Ovary (tissue), 3 donors: Measurements from ENCODE around the gene CACNA2D3.

Source experiments
- EP300 ChIP-seq: sonication (generic); formaldehyde crosslinking; IDR thresholded peaks from one replicate; pipeline ENCODE4 v1.6.1; 2017; ENCODE audit warnings: antibody characterized with exemption
- TF ChIP-seq, protein P1 (sequence below), 3 donors: fragments of 450-650 bp in 2 of 3; fragments of 200-600 bp in 1 of 3; IDR thresholded peaks; one replicate each; pipeline versions ENCODE4 v1.5.1 to v1.8.0; 2016 to 2022; ENCODE audit warnings: antibody characterized with exemption in 3 of 3, mild to moderate bottlenecking in 1 of 3
- donor health status: DM: no; HTN: no; CAD: no.

DNA sequence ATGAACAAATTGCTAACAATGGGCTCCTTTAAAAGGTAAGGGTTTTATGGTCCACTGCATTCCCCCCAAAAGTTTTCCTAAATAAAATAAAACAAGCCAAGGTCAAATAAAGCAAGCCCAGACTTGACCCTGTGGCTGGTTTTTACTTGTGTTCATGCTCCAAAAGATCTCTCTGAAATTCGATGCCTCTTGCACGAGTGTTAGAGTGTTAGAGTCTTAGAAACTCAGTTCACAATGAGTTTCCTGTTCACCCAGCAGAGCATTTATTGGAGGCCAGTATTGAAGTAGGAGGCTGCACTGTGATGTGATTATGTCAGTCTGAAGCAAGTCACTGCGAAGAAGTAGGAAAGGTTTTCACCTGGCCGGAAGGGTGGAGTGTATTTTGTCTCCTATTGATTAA lies 865.4 kb downstream of the CACNA2D3 start:
- TF ChIP-seq, protein P1, sequence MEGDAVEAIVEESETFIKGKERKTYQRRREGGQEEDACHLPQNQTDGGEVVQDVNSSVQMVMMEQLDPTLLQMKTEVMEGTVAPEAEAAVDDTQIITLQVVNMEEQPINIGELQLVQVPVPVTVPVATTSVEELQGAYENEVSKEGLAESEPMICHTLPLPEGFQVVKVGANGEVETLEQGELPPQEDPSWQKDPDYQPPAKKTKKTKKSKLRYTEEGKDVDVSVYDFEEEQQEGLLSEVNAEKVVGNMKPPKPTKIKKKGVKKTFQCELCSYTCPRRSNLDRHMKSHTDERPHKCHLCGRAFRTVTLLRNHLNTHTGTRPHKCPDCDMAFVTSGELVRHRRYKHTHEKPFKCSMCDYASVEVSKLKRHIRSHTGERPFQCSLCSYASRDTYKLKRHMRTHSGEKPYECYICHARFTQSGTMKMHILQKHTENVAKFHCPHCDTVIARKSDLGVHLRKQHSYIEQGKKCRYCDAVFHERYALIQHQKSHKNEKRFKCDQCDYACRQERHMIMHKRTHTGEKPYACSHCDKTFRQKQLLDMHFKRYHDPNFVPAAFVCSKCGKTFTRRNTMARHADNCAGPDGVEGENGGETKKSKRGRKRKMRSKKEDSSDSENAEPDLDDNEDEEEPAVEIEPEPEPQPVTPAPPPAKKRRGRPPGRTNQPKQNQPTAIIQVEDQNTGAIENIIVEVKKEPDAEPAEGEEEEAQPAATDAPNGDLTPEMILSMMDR (IDR thresholded peaks at IDR 0.05) = no peak
- no peak for TF ChIP-seq EP300
